ENCODE results near the gene CAMK1D. TPM values are rescaled to one million over a fixed set of nuclear protein-coding genes. Genes with fewer than 3 reads are reported as not detected.

The CAMK1D gene
- total RNA-seq, 1 experiment from 2014 or later = 6.3 TPM

DNA sequence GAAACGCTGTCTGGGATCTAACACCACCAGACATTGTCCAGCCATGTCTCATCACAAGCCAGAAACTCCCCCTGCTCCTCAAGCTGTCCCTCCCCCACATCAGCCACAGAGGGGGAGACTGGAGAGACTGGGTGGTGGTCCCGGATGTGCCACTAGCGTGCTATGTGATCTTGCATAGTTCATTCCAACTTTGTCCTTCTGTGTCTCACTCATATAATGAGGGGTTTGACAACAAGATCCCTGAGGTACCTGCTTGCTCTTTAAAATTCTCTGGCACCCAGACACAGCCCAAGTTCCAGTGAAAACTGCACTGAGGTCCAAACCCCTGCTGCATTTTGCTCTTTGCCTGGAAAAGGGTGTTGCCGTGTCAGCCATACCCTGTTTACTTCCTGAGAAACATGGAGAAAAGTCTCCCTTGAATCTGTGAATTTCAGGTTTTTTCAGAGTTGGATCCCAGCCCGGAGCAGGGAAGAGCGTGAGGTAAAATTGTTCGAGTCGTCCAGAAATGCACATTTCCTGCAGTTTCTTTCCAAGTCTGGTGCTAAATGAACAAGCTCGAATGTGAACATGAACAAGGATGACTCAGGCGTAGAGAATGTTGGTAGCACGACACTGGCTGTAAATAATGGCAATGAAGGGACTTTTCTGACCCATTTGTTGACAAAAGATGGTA lies 495.6 kb downstream of the CAMK1D start:
- TF ChIP-seq, protein P1, sequence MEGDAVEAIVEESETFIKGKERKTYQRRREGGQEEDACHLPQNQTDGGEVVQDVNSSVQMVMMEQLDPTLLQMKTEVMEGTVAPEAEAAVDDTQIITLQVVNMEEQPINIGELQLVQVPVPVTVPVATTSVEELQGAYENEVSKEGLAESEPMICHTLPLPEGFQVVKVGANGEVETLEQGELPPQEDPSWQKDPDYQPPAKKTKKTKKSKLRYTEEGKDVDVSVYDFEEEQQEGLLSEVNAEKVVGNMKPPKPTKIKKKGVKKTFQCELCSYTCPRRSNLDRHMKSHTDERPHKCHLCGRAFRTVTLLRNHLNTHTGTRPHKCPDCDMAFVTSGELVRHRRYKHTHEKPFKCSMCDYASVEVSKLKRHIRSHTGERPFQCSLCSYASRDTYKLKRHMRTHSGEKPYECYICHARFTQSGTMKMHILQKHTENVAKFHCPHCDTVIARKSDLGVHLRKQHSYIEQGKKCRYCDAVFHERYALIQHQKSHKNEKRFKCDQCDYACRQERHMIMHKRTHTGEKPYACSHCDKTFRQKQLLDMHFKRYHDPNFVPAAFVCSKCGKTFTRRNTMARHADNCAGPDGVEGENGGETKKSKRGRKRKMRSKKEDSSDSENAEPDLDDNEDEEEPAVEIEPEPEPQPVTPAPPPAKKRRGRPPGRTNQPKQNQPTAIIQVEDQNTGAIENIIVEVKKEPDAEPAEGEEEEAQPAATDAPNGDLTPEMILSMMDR (conservative IDR thresholded peaks at IDR 0.05) = no peak
- H3T11ph ChIP-seq (ENCODE audit: low read length) = no peak overlapping the region
- H3K23ac ChIP-seq (ENCODE audit: insufficient read length, low read depth, low read length) = no peak overlapping the region
- H3K14ac ChIP-seq (ENCODE audit: insufficient read depth, low read length) = no peak overlapping the region
- no CpG with 5 or more reads among the region's 11 CpGs for WGBS (ENCODE audit: extremely low coverage, insufficient read length, low lambda C conversion rate)
- no peak overlapping the region for H2BK12ac ChIP-seq (ENCODE audit: insufficient read length, low read depth, low read length)
- no peak for DNase-seq
- H3K4ac ChIP-seq (ENCODE audit: low read depth, low read length) = no peak overlapping the region
- H4K5ac ChIP-seq (ENCODE audit: insufficient read length, low read depth, low read length) = no peak overlapping the region
- H3K27ac ChIP-seq (ENCODE audit: insufficient read length, low read depth, low read length) = no peak overlapping the region
- H3K9me3 ChIP-seq (ENCODE audit: control insufficient read depth, low read depth, low read length) = no peaks in the 10 kb centered on the region
- no peaks in the 10 kb centered on the region; the same call in 1 of the 2 replicates for H3K4me1 ChIP-seq (ENCODE audit: insufficient read depth, low read length)
- no peak overlapping the region for H3K4me3 Mint-ChIP-seq
- no peak overlapping the region for H2AK5ac ChIP-seq (ENCODE audit: insufficient read length, low read length)
- no peak overlapping the region for H4K91ac ChIP-seq (ENCODE audit: insufficient read length, low read depth, low read length)
- no peak overlapping the region for H2BK5ac ChIP-seq (ENCODE audit: insufficient read length, low read length)
- H3K27me3 Mint-ChIP-seq (ENCODE audit: low read depth) = no peaks in the 10 kb centered on the region; the same call in 1 of the 2 replicates
- no peak overlapping the region for H3K4me2 ChIP-seq (ENCODE audit: insufficient read depth, insufficient read length, low read length)
- H3K27me3 ChIP-seq (ENCODE audit: insufficient read depth, low read length) = no peaks in the 10 kb centered on the region
- no peak overlapping the region for H2BK120ac ChIP-seq (ENCODE audit: low read depth, low read length, poor library complexity, severe bottlenecking)
- H2BK20ac ChIP-seq (ENCODE audit: low read depth, low read length, poor library complexity, severe bottlenecking) = no peak overlapping the region
- H3K9me3 Mint-ChIP-seq = no peaks in the 10 kb centered on the region
- H3K79me1 ChIP-seq (ENCODE audit: insufficient read depth, low read depth, low read length, poor library complexity, severe bottlenecking) = no peaks in the 10 kb centered on the region
- H3K36me3 Mint-ChIP-seq (ENCODE audit: insufficient read depth in 1 of 3, low read depth in 3 of 3) = no peaks in the 10 kb centered on the region
- no peaks in the 10 kb centered on the region for H3K23me2 ChIP-seq (ENCODE audit: insufficient read length, low read depth, low read length, poor library complexity, severe bottlenecking)
- no peak overlapping the region for H2AFZ ChIP-seq (ENCODE audit: low read length)
- H3K18ac ChIP-seq (ENCODE audit: insufficient read length, low read depth, low read length) = no peak overlapping the region
- no peak overlapping the region for H3K56ac ChIP-seq (ENCODE audit: insufficient read length, low read depth, low read length)
- H4K20me1 ChIP-seq (ENCODE audit: control insufficient read depth, insufficient read depth, insufficient read length) = no peaks in the 10 kb centered on the region
- peak overlapping the region in 1 of 3 experiments; percentile 22; a peak in 1 of 7 replicates for H3K27ac Mint-ChIP-seq
- H4K8ac ChIP-seq (replicated peaks; ENCODE audit: insufficient read length, low read depth, low read length) = no peak overlapping the region
- no peak overlapping the region for H2BK15ac ChIP-seq (ENCODE audit: low read depth, low read length)
- no peaks in the 10 kb centered on the region for H3K79me2 ChIP-seq (ENCODE audit: insufficient read depth, low read length)
- peaks cover 9 to 14% of the 10 kb centered on the region in 2 experiments for H3K4me1 Mint-ChIP-seq
- H3K9ac ChIP-seq (ENCODE audit: extremely low read depth, insufficient read length, low read length) = no peak overlapping the region

All from H9 (cell line).